ENCODE results near the gene NKAIN2.

- TF ChIP-seq POLR2A (IDR thresholded peaks at IDR 0.05) (no peak), POLR2AphosphoS5 (IDR thresholded peaks at IDR 0.05) (no peak)
- TF ChIP-seq, protein P1, sequence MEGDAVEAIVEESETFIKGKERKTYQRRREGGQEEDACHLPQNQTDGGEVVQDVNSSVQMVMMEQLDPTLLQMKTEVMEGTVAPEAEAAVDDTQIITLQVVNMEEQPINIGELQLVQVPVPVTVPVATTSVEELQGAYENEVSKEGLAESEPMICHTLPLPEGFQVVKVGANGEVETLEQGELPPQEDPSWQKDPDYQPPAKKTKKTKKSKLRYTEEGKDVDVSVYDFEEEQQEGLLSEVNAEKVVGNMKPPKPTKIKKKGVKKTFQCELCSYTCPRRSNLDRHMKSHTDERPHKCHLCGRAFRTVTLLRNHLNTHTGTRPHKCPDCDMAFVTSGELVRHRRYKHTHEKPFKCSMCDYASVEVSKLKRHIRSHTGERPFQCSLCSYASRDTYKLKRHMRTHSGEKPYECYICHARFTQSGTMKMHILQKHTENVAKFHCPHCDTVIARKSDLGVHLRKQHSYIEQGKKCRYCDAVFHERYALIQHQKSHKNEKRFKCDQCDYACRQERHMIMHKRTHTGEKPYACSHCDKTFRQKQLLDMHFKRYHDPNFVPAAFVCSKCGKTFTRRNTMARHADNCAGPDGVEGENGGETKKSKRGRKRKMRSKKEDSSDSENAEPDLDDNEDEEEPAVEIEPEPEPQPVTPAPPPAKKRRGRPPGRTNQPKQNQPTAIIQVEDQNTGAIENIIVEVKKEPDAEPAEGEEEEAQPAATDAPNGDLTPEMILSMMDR (IDR thresholded peaks at IDR 0.05) = no peak
Measured at GRCh38 chr6:123940551-123940950, 136.9 kb downstream of the NKAIN2 start.

All from breast epithelium (tissue), 3 donors.